AG09319 (cell line): ENCODE data around the gene LENG9.

ENCODE experiments used
- DNase-seq: peaks from one replicate; pipeline ENCODE4 v3.0.0-alpha.2; 2010; ENCODE audit warnings: low read depth; ENCODE audit errors: extremely low read depth
- CTCF ChIP-seq: IDR thresholded peaks from 2 replicates; pipeline ENCODE4 v1.5.1; 2011; ENCODE audit warnings: low read depth, mild to moderate bottlenecking, inconsistent platforms, low read length, moderate library complexity

LENG9 gene

DNA sequence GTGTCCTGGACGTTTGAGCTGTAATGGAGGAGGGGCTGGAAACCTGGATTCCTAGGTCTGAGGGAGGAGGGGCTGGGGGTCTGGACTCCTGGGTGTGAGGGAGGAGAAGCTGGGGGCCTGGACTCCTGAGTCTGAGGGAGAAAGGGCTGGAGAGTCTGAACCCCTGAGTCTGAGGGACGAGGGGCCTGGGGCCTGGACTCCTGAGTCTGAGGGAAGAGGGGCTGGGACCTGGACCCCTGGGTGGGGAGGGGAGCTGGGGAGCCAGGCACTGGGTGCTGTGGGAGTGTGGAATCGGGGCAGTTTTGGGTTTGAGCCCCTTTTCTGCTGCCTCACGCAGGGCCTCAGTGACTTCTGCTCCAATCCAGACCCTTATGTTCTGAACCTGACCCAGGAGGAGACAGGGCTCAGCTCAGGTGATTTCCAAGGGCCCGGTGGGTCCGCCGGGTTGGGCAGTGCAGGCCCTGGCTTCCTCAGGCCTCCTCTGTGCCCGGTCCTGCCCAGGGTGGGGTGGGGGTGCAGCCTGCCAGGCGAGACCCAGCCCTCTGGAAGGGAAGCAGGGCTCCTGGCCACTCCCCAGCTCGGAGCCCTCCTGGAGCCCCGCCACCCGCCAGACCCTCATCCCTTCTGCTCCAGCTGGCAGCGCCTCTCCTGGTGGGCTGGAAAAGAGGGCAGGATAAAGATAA is 33.9 kb downstream of the LENG9 start:
- no peak for DNase-seq
- no peak for TF ChIP-seq CTCF

GRCh38 chr19:54429176-54429495 is 34.4 kb downstream of the LENG9 start:
- no peak for DNase-seq
- TF ChIP-seq CTCF, result no peak

- no peak for DNase-seq
- no peak for TF ChIP-seq CTCF
These were observed 35.0 kb downstream of the LENG9 start for GRCh38 chr19:54428323-54429175.

DNA sequence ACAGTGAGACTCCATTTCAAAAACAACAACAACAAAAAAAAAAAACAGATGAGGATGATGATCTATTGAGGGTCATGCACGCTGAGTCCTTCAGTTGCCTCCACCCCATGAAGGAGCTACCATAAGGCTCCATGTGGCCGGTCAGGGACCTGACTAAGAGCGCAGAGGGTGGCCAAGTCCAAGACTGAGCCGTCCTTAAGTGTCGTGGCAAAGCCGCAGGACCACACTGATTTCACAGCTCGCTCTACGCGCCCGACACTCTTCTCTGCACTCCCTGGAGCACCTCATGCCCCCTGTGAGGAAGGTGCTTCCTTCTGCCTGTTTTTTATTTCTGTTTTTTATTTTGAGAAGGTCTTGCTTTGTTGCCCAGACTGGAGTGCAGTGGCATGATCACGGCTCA is 36.0 kb downstream of the LENG9 start:
- no peak for TF ChIP-seq CTCF
- DNase-seq, result no peak

DNA sequence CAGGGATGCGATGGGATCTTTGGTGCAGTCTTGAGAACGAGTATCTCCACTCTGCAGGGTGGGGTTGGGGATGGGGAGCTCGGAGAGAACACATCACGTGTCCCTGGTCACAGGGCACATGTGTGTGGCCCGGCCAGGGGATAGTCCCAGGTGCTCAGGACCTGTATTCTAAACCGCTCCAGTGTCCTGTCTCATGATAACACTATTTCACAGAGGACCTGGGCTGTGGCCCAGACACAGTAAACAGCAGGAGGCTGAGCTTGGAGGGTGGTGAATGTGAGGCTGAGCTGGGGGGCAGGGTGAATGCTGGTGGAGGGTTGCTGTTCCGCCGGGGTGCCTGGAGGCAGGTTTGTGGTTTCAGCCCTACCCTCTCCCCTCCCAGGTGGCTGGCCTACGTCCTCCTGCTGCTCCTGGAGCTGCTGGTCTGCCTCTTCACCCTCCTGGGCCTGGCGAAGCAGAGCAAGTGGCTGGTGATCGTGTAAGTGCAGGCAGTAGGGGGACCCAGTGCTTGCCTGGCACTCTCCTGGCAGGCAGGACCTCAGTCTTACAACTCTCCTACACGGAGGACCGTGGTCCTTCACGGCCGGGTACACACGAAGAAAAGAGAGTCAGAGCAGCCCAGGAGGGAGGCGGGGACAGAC is 37.2 kb downstream of the LENG9 start:
- DNase-seq, result no peak
- TF ChIP-seq CTCF, result no peak

- no peak for TF ChIP-seq CTCF
- no peak for DNase-seq
These were observed 38.2 kb downstream of the LENG9 start for GRCh38 chr19:54425382-54425723.

- no peak for TF ChIP-seq CTCF
- DNase-seq, result no peak
These were observed 38.8 kb downstream of the LENG9 start for GRCh38 chr19:54424660-54425381.
